Measurements from ENCODE around the gene LCE3A.

DNA sequence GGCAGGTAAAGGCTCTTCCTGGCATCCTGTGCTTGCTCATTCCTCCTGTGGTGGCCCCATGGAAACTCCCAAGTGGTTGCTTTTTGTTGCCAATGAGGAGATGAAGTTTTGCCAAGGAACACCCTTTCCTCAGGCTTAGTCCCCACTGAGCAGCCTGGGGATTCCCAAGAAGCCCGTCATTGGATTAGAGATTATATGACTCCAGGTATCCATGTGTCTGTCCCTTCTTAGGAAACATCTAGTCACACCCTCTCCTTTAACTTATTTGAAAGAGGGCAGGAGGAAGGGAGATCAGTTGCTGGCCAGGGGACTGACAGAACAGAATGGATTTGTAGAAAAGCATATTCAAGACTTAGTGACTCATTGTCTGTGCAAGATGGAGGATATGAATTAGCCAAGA is 3.8 kb upstream of the LCE3A start:
- TF ChIP-seq EZH2 (IDR thresholded peaks at IDR 0.05; ENCODE audit: insufficient read depth, poor library complexity, severe bottlenecking) (no peak), EZH2phosphoT487 (IDR thresholded peaks at IDR 0.05; ENCODE audit: insufficient read depth, low read depth) (no peak)
